Lung (tissue), 12 donors: ENCODE data around the gene DGCR2. TPM values are rescaled to one million over a fixed set of nuclear protein-coding genes. Genes with fewer than 3 reads are reported as not detected.

ENCODE experiments used
- ATAC-seq: fragments of 200-7000 bp; cut with Tn5 transposase; one replicate; pipeline ENCODE4 v1.9.1; 2020; ENCODE audit warnings: moderate number of reproducible peaks; ENCODE audit not compliant: insufficient read depth, low FRiP score
- DNase-seq, 3 donors: peaks; one replicate each; pipeline ENCODE4 v3.0.0-alpha.2; 2013 to 2017
- H3K27ac ChIP-seq, 2 donors: one replicate each; pipeline ENCODE4 v1.5.1; 2013; ENCODE audit warnings: mild to moderate bottlenecking in 2 of 2, moderate library complexity in 2 of 2, control low read depth in 1 of 2, inconsistent platforms in 1 of 2, low read depth in 1 of 2, low read length in 1 of 2
- H3K27me3 ChIP-seq, 3 donors: one replicate each; pipeline ENCODE4 v1.5.1; 2013; ENCODE audit warnings: low read length in 2 of 3; ENCODE audit not compliant: control insufficient read depth in 3 of 3, insufficient read depth in 3 of 3
- H3K36me3 ChIP-seq, 4 donors: one replicate each; pipeline ENCODE4 v1.5.1; 2013; ENCODE audit warnings: low read length in 4 of 4, mild to moderate bottlenecking in 1 of 4, moderate library complexity in 1 of 4; ENCODE audit not compliant: control insufficient read depth in 4 of 4, insufficient read depth in 4 of 4
- H3K4me1 ChIP-seq, 5 donors: one replicate each; pipeline ENCODE4 v1.5.1; 2013; ENCODE audit warnings: low read length in 5 of 5, mild to moderate bottlenecking in 2 of 5, moderate library complexity in 1 of 5; ENCODE audit not compliant: control insufficient read depth in 5 of 5, insufficient read depth in 5 of 5
- H3K4me3 ChIP-seq: one replicate; pipeline ENCODE4 v1.5.1; 2013; ENCODE audit warnings: mild to moderate bottlenecking, control low read depth, moderate library complexity
- H3K9ac ChIP-seq, 2 donors: one replicate each; pipeline ENCODE4 v1.5.1; 2013; ENCODE audit warnings: low read length in 2 of 2, control low read depth in 1 of 2; ENCODE audit not compliant: insufficient read depth in 1 of 2
- H3K9me3 ChIP-seq, 4 donors: one replicate each; pipeline ENCODE4 v1.5.1; 2013; ENCODE audit warnings: low read length in 3 of 4, mild to moderate bottlenecking in 1 of 4, moderate library complexity in 1 of 4; ENCODE audit not compliant: control insufficient read depth in 4 of 4, insufficient read depth in 3 of 4
- CTCF ChIP-seq: IDR thresholded peaks from 2 replicates; pipeline ENCODE4 v1.5.1; 2012; ENCODE audit warnings: mild to moderate bottlenecking; ENCODE audit errors: control extremely low read depth, extremely low read depth
- WGBS, 2 donors: extraction: QIAGEN DNeasy Blood & Tissue Kit; methylation state at CpG; one replicate each; pipeline ENCODE4 v1.1.7; 2013; 5-methylcytosine and 5-hydroxymethylcytosine counted together
- polyA plus RNA-seq, 2 donors: library from polyadenylated mRNA; stranded (reverse); fragments of 200-250 nt; gene quantifications; one replicate each; pipeline ENCODE4 v1.2.1, GENCODE V29; 2013
- total RNA-seq, 2 donors: library from RNA; depleted of rRNA in 1 of 2; stranded (reverse); fragments of >200 nt in 1 of 2; gene quantifications; one replicate each; pipeline ENCODE4 v1.2.1, GENCODE V29; 2014 to 2021
- donor health status: control.
- donor health status: control.
- donor health status: Bipolar disorder and iron deficiency.
- donor health status: healthy.
- donor health status: DM: yes; HTN: yes; CAD: no.

Gene DGCR2
- total and polyA plus RNA-seq, 4 donors, result 40.4 to 77.4 (median 50.5) TPM

DNA sequence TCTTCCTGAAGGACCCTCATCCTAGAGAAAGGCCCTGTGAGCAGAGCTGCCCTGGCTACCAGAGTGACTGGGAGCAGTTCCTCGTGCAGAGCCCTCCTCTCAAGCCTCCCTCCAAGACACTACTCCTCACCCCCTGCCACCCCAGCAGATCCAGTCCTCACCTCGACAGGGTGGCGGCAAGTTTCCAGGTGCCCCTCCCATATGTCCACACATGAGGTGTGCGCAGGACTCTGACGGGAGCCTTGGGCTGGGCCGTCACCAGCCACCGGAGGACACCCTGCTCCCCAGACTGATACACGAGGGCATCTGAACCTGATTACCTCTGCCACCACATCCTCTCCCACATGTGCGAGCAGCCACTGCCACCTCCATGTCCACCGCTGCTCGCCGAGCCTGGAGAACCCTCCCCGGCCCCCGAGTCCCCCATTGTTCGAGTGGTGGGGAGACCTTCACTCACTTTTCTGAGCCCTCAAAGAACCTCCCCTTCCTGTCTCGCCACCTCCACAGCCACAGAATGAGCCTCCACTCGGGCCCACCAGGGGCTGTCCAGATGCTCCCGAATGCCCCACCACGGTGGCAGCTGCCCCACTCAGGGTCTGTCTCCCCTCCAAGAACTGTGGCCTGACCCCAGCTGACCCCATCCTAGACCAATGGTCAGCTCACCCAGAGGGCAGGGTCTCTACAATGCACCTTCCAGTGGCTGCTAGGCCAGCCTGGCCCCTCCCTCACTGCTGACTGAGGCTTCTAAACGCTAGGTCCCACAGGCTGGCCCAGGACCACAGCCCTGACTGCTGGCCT is 62.5 kb downstream of the DGCR2 start:
- ATAC-seq, result no peak
- no peak overlapping the region for H3K4me3 ChIP-seq
- H3K9me3 ChIP-seq, result no peaks in the 10 kb centered on the region
- H3K27ac ChIP-seq, result no peak overlapping the region
- 93 to 95% methylated on average over 19 to 20 of the region's 20 CpGs for WGBS, 2 donors
- peaks cover 9 to 70% (median 18%) of the 10 kb centered on the region in 4 donors for H3K36me3 ChIP-seq
- TF ChIP-seq CTCF, result no peak
- H3K4me1 ChIP-seq, result peaks cover 0 to 7% (median 0%) of the 10 kb centered on the region in 5 donors
- no peak overlapping the region for H3K9ac ChIP-seq
- no peak for DNase-seq
- H3K27me3 ChIP-seq, result no peaks in the 10 kb centered on the region

DNA sequence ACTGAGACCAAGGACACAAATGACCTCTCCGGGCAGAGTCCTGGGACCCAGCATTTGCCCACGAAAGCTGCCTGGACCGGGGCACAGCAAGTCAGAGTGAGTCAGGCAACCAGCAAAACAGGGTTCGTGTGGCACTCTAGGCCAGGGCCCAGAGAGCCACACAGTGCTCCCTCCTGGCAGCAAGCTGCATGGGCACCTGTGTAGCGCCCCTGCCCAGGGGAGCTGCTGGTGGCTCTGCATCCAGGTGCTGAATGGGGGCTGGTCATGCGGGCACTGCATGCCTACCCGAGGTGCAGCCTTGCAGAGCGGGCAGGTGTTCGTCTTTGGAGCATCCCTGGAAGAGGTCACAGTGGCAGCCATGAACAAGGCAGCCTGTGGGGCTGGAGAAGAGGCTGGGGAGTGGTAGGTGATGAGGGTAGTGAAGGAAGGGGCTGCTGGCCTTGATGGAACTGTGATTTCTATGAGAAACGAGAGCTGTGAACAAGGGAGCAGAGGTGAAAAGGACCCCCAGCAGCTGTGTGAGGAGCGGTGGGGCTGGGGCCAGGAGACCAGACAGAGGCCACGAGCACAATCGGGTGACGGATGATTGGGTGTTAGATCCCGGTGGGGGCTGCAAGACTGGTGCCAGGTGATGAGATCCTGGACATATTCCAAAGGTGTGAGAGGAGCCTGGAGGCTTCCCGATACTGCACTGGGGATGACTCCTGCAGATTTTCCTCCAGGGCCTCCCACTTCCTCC is 63.3 kb downstream of the DGCR2 start:
- ATAC-seq (no peak), DNase-seq (no peak)
- H3K4me1 ChIP-seq, result peaks cover 0 to 7% (median 0%) of the 10 kb centered on the region in 5 donors
- TF ChIP-seq CTCF, result no peak
- H3K9ac ChIP-seq, result no peak overlapping the region
- peaks cover 8 to 62% (median 15%) of the 10 kb centered on the region in 4 donors for H3K36me3 ChIP-seq
- WGBS, 2 donors, result 91 to 94% methylated on average over 16 of the region's 16 CpGs
- no peak overlapping the region for H3K4me3 ChIP-seq
- no peaks in the 10 kb centered on the region for H3K27me3 ChIP-seq
- no peaks in the 10 kb centered on the region for H3K9me3 ChIP-seq
- H3K27ac ChIP-seq, result no peak overlapping the region

DNA sequence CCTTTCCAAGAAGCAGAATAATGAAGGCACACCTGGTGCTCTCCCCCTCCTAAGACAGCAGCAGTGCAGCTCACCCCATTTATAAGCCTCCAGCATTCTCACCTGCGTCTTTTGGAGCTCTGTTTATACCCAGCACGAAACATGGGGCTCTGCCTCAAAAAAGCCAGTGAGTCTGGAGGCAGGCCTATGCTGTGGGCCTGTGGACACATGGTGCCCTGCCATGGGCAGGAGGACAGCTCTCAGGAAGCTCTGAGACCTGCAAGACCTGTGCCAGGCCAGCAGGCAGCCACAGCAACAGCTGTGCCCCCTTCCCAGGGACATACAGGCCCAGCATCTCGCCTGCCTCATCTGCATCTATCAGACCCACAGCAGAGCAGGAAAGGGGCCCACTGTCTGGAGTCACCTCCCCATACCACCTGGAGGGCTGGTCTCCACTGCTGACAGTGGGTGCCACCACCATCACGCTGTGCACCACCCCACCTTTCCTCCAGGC is 64.2 kb downstream of the DGCR2 start:
- DNase-seq, result no peak
- ATAC-seq, result no peak

More for the DNA sequence above, 64.2 kb downstream of the DGCR2 start:
- no peaks in the 10 kb centered on the region for H3K27me3 ChIP-seq
- peaks cover 10 to 60% (median 15%) of the 10 kb centered on the region in 4 donors for H3K36me3 ChIP-seq
- H3K9ac ChIP-seq, result no peak overlapping the region
- 97% methylated on average over 4 of the region's 4 CpGs for WGBS, 2 donors
- no peaks in the 10 kb centered on the region for H3K9me3 ChIP-seq
- no peak overlapping the region for H3K4me3 ChIP-seq
- peaks cover 0 to 7% (median 0%) of the 10 kb centered on the region in 5 donors for H3K4me1 ChIP-seq
- no peak overlapping the region for H3K27ac ChIP-seq
- no peak for TF ChIP-seq CTCF
